K562 treated with DMSO at 1 percent for 48 hours (cell line): ENCODE results near the gene RPS23. TPM values are rescaled to one million over a fixed set of nuclear protein-coding genes. Genes with fewer than 3 reads are reported as not detected.

Experiments used
- total RNA-seq: library from RNA; unstranded; fragments of 300-600 nt; gene quantifications from 2 replicates; pipeline ENCODE4 v1.2.3, GENCODE V29; 2022; ENCODE audit warnings: low replicate concordance; ENCODE audit errors: extremely low read depth

The RPS23 gene
- total RNA-seq: 2,523 and 5,533 TPM in 2 replicates

GRCh38 chr5:82277987-82278710 lies at the start of gene RPS23:
RPS23 (minus strand) TSS chr5:82278354; CDS start chr5:82278323, 31 bp downstream.

